Liver (tissue), 9 donors: ENCODE results near the gene CSAD. TPM values are rescaled to one million over a fixed set of nuclear protein-coding genes. Genes with fewer than 3 reads are reported as not detected.

ENCODE experiments used
- DNase-seq: peaks from one replicate; pipeline ENCODE4 v3.0.0-alpha.2; 2017; ENCODE audit warnings: low spot score
- H3K27ac ChIP-seq, 2 donors: one replicate each; pipeline ENCODE4 v1.7.0; 2013; ENCODE audit warnings: inconsistent platforms in 2 of 2, low read length in 2 of 2, control low read depth in 1 of 2, low read depth in 1 of 2, mild to moderate bottlenecking in 1 of 2
- H3K27me3 ChIP-seq, 4 donors: one replicate each; pipeline versions ENCODE4 v1.6.1 to v1.7.0; 2013; ENCODE audit warnings: low read length in 3 of 4, inconsistent platforms in 1 of 4, mild to moderate bottlenecking in 1 of 4, moderate library complexity in 1 of 4; ENCODE audit not compliant: control insufficient read depth in 4 of 4, insufficient read depth in 4 of 4
- H3K36me3 ChIP-seq, 4 donors: one replicate each; pipeline versions ENCODE4 v1.6.1 to v1.7.0; 2013; ENCODE audit warnings: low read length in 3 of 4, mild to moderate bottlenecking in 3 of 4, low read depth in 1 of 4, moderate library complexity in 1 of 4; ENCODE audit not compliant: control insufficient read depth in 4 of 4, insufficient read depth in 3 of 4
- H3K4me1 ChIP-seq, 4 donors: one replicate each; pipeline versions ENCODE4 v1.6.1 to v1.7.0; 2013; ENCODE audit warnings: low read length in 3 of 4, mild to moderate bottlenecking in 3 of 4, moderate library complexity in 1 of 4; ENCODE audit not compliant: control insufficient read depth in 4 of 4, insufficient read depth in 4 of 4
- H3K4me3 ChIP-seq, 3 donors: one replicate each; pipeline versions ENCODE4 v1.6.1 to v1.7.0; 2013; ENCODE audit warnings: low read length in 3 of 3, control low read depth in 1 of 3, low read depth in 1 of 3, mild to moderate bottlenecking in 1 of 3
- H3K9ac ChIP-seq, 2 donors: one replicate each; pipeline ENCODE4 v1.7.0; 2013; ENCODE audit warnings: low read length in 2 of 2, mild to moderate bottlenecking in 2 of 2, moderate library complexity in 2 of 2, control low read depth in 1 of 2, low read depth in 1 of 2
- H3K9me3 ChIP-seq, 4 donors: one replicate each; pipeline versions ENCODE4 v1.6.1 to v1.7.0; 2013; ENCODE audit warnings: low read length in 3 of 4; ENCODE audit not compliant: control insufficient read depth in 4 of 4
- EGR1 ChIP-seq, 2 donors: IDR thresholded peaks; 2 replicates each; pipeline ENCODE4 v1.6.1; 2016 to 2018; ENCODE audit warnings: antibody characterized with exemption in 2 of 2, low read depth in 2 of 2
- FOXA1 ChIP-seq: IDR thresholded peaks from 2 replicates; pipeline ENCODE4 v1.6.1; 2016; ENCODE audit warnings: antibody characterized with exemption
- FOXA2 ChIP-seq: IDR thresholded peaks from 2 replicates; pipeline ENCODE4 v1.6.1; 2016; ENCODE audit warnings: antibody characterized with exemption
- GABPA ChIP-seq, 2 donors: IDR thresholded peaks in 1 of 2; conservative IDR thresholded peaks in 1 of 2; 2 replicates each; pipeline ENCODE4 v1.6.1; 2016; ENCODE audit warnings: antibody characterized with exemption in 2 of 2, mild to moderate bottlenecking in 1 of 2, moderate library complexity in 1 of 2
- HNF4G ChIP-seq: IDR thresholded peaks from 2 replicates; pipeline ENCODE4 v1.6.1; 2016; ENCODE audit warnings: antibody characterized with exemption
- JUND ChIP-seq, 2 donors: IDR thresholded peaks; 2 replicates each; pipeline ENCODE4 v1.6.1; 2016; ENCODE audit warnings: antibody characterized with exemption in 2 of 2
- NR2F2 ChIP-seq: IDR thresholded peaks from 2 replicates; pipeline ENCODE4 v1.6.1; 2016; ENCODE audit warnings: antibody characterized with exemption
- RAD21 ChIP-seq, 2 donors: IDR thresholded peaks; 2 replicates each; pipeline ENCODE4 v1.6.1; 2016; ENCODE audit warnings: antibody characterized with exemption in 2 of 2, mild to moderate bottlenecking in 2 of 2
- RXRA ChIP-seq, 2 donors: IDR thresholded peaks; 2 replicates each; pipeline ENCODE4 v1.6.1; 2017 to 2018; ENCODE audit warnings: antibody characterized with exemption in 2 of 2, mild to moderate bottlenecking in 1 of 2
- SP1 ChIP-seq: IDR thresholded peaks from 2 replicates; pipeline ENCODE4 v1.6.1; 2018; ENCODE audit warnings: antibody characterized with exemption, mild to moderate bottlenecking
- TAF1 ChIP-seq: conservative IDR thresholded peaks from 2 replicates; pipeline ENCODE4 v1.6.1; 2016; ENCODE audit warnings: antibody characterized with exemption, mild to moderate bottlenecking
- YY1 ChIP-seq: IDR thresholded peaks from 2 replicates; pipeline ENCODE4 v1.6.1; 2016; ENCODE audit warnings: antibody characterized with exemption, mild to moderate bottlenecking
- WGBS: extraction: QIAGEN DNeasy Blood & Tissue Kit; methylation state at CpG from one replicate; pipeline ENCODE4 v1.1.7; 2013; 5-methylcytosine and 5-hydroxymethylcytosine counted together
- polyA plus RNA-seq, 2 donors: library from polyadenylated mRNA; stranded (reverse) in 1 of 2; unstranded in 1 of 2; fragments of 200-250 nt in 1 of 2; fragments of >200 nt in 1 of 2; fragmentation: Nextera tagmentation in 1 of 2; extraction: Ambion mirVana in 1 of 2; gene quantifications; one replicate each; pipeline versions ENCODE4 v1.2.1 to v1.2.3, GENCODE V29; 2013 to 2015
- total RNA-seq, 2 donors: library from RNA; depleted of rRNA; stranded (reverse); fragments of >200 nt; gene quantifications; one replicate each; pipeline ENCODE4 v1.2.3, GENCODE V29; 2014
- TF ChIP-seq, protein P1 (sequence below): IDR thresholded peaks from 2 replicates; pipeline ENCODE4 v1.6.1; 2016; ENCODE audit warnings: antibody characterized with exemption
- TF ChIP-seq, protein P2 (sequence below): IDR thresholded peaks from 2 replicates; pipeline ENCODE4 v1.6.1; 2016; ENCODE audit warnings: antibody characterized with exemption
- TF ChIP-seq, protein P3 (sequence below): fragments of 150-350 bp; IDR thresholded peaks from 2 replicates; pipeline ENCODE4 v1.5.1; 2017; ENCODE audit warnings: improper control_type of control experiment, low read depth, low read length; ENCODE audit not compliant: missing input control
- donor health status: healthy.
- donor health status: healthy.
- donor health status: healthy.
- donor health status: healthy.
- donor health status: healthy.

The CSAD gene
- total and polyA plus RNA-seq, 4 donors, result 4.4 to 41.5 (median 35.1) TPM

DNA sequence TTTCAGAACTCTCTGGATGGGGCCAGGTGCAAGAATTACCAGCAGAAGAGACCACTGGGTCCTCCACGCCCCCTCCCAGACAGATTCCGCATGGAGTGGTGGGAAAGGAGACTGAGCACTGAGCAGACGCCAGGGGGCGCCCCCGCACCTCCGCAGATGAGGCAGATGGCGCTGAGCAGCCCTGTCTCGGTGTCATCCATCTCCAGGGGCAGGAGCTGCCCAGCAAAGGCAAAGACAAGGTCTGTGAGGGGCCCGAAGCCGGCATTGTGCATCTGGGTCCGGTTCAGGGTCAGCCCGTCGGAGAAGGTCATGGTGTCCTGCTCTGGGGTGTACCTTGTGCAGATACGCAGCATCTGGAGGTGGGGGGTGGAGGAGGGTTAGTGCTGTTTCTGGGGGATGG, 32.6 kb upstream of the CSAD start:
- Histone ChIP-seq H3K4me1 (peaks cover 0 to 27% (median 0%) of the 10 kb centered on the region in 4 donors), H3K27ac (no peak overlapping the region), H3K27me3 (no peaks in the 10 kb centered on the region), H3K9me3 (no peaks in the 10 kb centered on the region), H3K4me3 (no peak overlapping the region), H3K9ac (no peak overlapping the region), H3K36me3 (no peaks in the 10 kb centered on the region)
- WGBS, result 9% methylated on average over 14 of the region's 14 CpGs
- DNase-seq, result peak; percentile 89
- TF ChIP-seq RAD21 (IDR thresholded peaks at IDR 0.05) (peak; percentile 97 to 99), TAF1 (no peak), SP1 (no peak), FOXA2 (no peak), RXRA (IDR thresholded peaks at IDR 0.05) (no peak), HNF4G (no peak), EGR1 (IDR thresholded peaks at IDR 0.05; ENCODE audit: low read depth in 2 of 2) (no peak), NR2F2 (no peak), FOXA1 (peak; percentile 7)
- TF ChIP-seq, protein P1, sequence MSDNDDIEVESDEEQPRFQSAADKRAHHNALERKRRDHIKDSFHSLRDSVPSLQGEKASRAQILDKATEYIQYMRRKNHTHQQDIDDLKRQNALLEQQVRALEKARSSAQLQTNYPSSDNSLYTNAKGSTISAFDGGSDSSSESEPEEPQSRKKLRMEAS, result no peak
- TF ChIP-seq, protein P2, sequence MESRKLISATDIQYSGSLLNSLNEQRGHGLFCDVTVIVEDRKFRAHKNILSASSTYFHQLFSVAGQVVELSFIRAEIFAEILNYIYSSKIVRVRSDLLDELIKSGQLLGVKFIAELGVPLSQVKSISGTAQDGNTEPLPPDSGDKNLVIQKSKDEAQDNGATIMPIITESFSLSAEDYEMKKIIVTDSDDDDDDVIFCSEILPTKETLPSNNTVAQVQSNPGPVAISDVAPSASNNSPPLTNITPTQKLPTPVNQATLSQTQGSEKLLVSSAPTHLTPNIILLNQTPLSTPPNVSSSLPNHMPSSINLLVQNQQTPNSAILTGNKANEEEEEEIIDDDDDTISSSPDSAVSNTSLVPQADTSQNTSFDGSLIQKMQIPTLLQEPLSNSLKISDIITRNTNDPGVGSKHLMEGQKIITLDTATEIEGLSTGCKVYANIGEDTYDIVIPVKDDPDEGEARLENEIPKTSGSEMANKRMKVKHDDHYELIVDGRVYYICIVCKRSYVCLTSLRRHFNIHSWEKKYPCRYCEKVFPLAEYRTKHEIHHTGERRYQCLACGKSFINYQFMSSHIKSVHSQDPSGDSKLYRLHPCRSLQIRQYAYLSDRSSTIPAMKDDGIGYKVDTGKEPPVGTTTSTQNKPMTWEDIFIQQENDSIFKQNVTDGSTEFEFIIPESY, result no peak
- TF ChIP-seq, protein P3, sequence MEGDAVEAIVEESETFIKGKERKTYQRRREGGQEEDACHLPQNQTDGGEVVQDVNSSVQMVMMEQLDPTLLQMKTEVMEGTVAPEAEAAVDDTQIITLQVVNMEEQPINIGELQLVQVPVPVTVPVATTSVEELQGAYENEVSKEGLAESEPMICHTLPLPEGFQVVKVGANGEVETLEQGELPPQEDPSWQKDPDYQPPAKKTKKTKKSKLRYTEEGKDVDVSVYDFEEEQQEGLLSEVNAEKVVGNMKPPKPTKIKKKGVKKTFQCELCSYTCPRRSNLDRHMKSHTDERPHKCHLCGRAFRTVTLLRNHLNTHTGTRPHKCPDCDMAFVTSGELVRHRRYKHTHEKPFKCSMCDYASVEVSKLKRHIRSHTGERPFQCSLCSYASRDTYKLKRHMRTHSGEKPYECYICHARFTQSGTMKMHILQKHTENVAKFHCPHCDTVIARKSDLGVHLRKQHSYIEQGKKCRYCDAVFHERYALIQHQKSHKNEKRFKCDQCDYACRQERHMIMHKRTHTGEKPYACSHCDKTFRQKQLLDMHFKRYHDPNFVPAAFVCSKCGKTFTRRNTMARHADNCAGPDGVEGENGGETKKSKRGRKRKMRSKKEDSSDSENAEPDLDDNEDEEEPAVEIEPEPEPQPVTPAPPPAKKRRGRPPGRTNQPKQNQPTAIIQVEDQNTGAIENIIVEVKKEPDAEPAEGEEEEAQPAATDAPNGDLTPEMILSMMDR, result peak; percentile 90

DNA sequence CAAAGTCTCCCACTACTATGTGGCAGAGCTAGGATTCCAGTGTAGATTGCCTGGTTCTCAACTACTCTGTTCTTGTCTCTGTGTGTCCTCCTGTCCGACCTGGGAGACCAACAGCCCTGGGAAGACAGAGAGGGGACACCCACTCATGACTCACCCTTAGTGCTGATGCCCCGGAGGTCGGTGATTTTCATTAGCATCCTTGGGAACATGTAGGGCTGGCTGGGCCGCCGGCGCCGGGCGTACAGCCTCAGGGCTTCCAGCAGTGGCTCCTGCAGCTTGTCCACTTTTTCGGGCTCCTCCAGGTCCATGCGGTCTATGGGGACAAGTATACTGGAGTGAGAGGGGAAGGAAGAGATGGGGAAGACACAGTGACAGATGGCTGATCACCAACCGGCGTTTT, 32.2 kb upstream of the CSAD start:
- Histone ChIP-seq H3K9me3 (no peaks in the 10 kb centered on the region), H3K4me1 (peaks cover 0 to 27% (median 0%) of the 10 kb centered on the region in 4 donors), H3K36me3 (no peaks in the 10 kb centered on the region), H3K27me3 (no peaks in the 10 kb centered on the region), H3K27ac (no peak overlapping the region), H3K9ac (no peak overlapping the region), H3K4me3 (no peak overlapping the region)
- DNase-seq, result no peak
- WGBS, result 36% methylated on average over 12 of the region's 12 CpGs
- TF ChIP-seq JUND (IDR thresholded peaks at IDR 0.05) (no peak), FOXA2 (no peak), GABPA (IDR thresholded peaks at IDR 0.05 in 1 of 2, conservative IDR thresholded peaks at IDR 0.05 in 1 of 2) (no peak), YY1 (no peak), TAF1 (no peak), FOXA1 (no peak), EGR1 (IDR thresholded peaks at IDR 0.05; ENCODE audit: low read depth in 2 of 2) (no peak), HNF4G (no peak), NR2F2 (no peak)
- TF ChIP-seq, protein P2, result no peak
